Activated CD4-positive, alpha-beta memory T cell treated with anti-CD3 and anti-CD28 coated beads for 36 hours (primary cell): ENCODE measurements around the gene RASL10B. TPM values are rescaled to one million over a fixed set of nuclear protein-coding genes. Genes with fewer than 3 reads are reported as not detected.

ENCODE experiments used
- CTCF ChIA-PET: fragments of 350-600 bp; sonication (Branson Sonifier 250); formaldehyde crosslinking; loops from one replicate; lab custom pipeline; 2021; ENCODE audit warnings: antibody characterized with exemption, inconsistent platforms; lab: Charles Lee
- POLR2A ChIA-PET: fragments of 350-600 bp; sonication (Branson Sonifier 250); formaldehyde crosslinking; loops from one replicate; lab custom pipeline; 2021; ENCODE audit warnings: antibody characterized with exemption; lab: Charles Lee
- DNase-seq: peaks from one replicate; pipeline ENCODE4 v3.0.0-alpha.2; 2020
- H3K27ac Mint-ChIP-seq: one replicate; pipeline ENCODE4 v1.8.0; 2021; ENCODE audit warnings: mixed read lengths
- H3K27me3 Mint-ChIP-seq: one replicate; pipeline ENCODE4 v1.8.0; 2021; ENCODE audit warnings: mixed read lengths
- H3K36me3 Mint-ChIP-seq: one replicate; pipeline ENCODE4 v1.8.0; 2021; ENCODE audit warnings: mixed read lengths
- H3K4me1 Mint-ChIP-seq: one replicate; pipeline ENCODE4 v1.8.0; 2021; ENCODE audit warnings: low read depth, mixed read lengths
- H3K4me3 Mint-ChIP-seq: one replicate; pipeline ENCODE4 v1.8.0; 2021; ENCODE audit warnings: mild to moderate bottlenecking, mixed read lengths
- H3K9me3 Mint-ChIP-seq: one replicate; pipeline ENCODE4 v1.8.0; 2021; ENCODE audit warnings: mixed read lengths
- intact Hi-C: fragments of 100-400 bp; cut with micrococcal nuclease; formaldehyde crosslinking; loops from one replicate; pipeline ENCODE4 v1.15.1; 2023
- total RNA-seq, 2 experiments: library from RNA; stranded (reverse); gene quantifications; one replicate each; pipeline ENCODE4 v1.2.3, GENCODE V29; 2021

RASL10B gene
- total RNA-seq, 2 experiments from 2014 or later = 0.26 to 0.73 TPM

DNA sequence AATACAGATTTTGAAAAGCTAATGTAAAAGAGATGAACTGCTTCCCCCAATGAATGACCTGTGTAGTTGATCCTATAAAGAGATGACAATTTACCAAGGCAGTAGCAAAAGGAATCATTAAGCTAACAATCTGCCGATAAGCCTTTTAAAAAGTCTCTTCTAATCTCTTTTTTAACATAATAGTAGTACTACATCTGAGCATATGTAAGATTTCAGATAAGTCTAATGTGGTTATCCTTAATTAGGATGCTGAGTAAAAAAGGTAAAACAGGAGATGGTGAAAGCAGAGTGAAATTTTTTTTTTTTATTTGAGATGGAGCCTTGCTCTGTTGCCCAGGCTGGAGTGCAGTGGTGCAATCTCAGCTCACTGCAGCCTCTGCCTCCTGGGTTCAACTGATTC is 26.2 kb upstream of the RASL10B start:
- POLR2A ChIA-PET = no interaction called here
- H3K27me3 Mint-ChIP-seq = no peaks in the 10 kb centered on the region
- H3K9me3 Mint-ChIP-seq = peaks cover 3% of the 10 kb centered on the region
- H3K36me3 Mint-ChIP-seq = peaks cover 12% of the 10 kb centered on the region
- no peak for DNase-seq
- H3K4me3 Mint-ChIP-seq = no peak overlapping the region
- H3K27ac Mint-ChIP-seq = no peak overlapping the region
- H3K4me1 Mint-ChIP-seq = peaks cover 27% of the 10 kb centered on the region
- CTCF ChIA-PET = interaction anchor here (0.8 to 1.4 kb wide), 2 partner anchors 42 to 93 kb away, joined by 3 to 4 read pairs; no protein-coding TSS in a partner anchor
- intact Hi-C loops = no loop called here

DNA sequence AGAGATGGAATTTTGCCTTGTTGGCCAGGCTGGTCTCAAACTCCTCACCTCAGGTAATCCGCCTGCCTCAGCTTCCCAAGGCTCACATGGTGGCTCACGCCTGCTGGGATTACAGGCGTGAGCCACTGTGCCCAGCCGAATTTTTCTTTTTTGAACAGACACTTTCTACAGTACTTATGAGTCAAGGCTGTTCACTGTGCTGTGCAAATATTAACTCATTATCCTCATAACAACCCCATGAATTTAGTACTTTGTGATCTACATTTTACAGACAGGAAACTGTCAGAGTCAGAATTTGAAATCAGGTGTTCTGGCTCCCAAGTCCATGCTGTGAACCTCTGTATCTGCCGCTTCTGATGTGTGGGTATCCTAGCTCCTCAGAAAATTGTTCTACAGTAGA is 25.7 kb upstream of the RASL10B start:
- Mint-ChIP-seq H3K9me3 (peaks cover 3% of the 10 kb centered on the region), H3K36me3 (peaks cover 16% of the 10 kb centered on the region), H3K27ac (no peak overlapping the region), H3K4me3 (no peak overlapping the region), H3K4me1 (peaks cover 27% of the 10 kb centered on the region), H3K27me3 (no peaks in the 10 kb centered on the region)
- CTCF ChIA-PET = interaction anchor here (0.8 to 1.4 kb wide), 2 partner anchors 42 to 94 kb away, joined by 3 to 4 read pairs; no protein-coding TSS in a partner anchor
- intact Hi-C loops = no loop called here
- POLR2A ChIA-PET = no interaction called here
- DNase-seq = no peak

GRCh38 chr17:35708149-35708548 is 23.3 kb upstream of the RASL10B start:
- intact Hi-C loops = no loop called here
- no peak for DNase-seq
- CTCF ChIA-PET = interaction anchor here (0.8 kb wide), 1 partner anchor 100 kb away, joined by 3 read pairs; no protein-coding TSS in a partner anchor
- no peaks in the 10 kb centered on the region for H3K9me3 Mint-ChIP-seq
- H3K4me1 Mint-ChIP-seq = peaks cover 36% of the 10 kb centered on the region
- no peaks in the 10 kb centered on the region for H3K27me3 Mint-ChIP-seq
- POLR2A ChIA-PET = no interaction called here
- H3K4me3 Mint-ChIP-seq = no peak overlapping the region
- no peak overlapping the region for H3K27ac Mint-ChIP-seq
- H3K36me3 Mint-ChIP-seq = peaks cover 17% of the 10 kb centered on the region

DNA sequence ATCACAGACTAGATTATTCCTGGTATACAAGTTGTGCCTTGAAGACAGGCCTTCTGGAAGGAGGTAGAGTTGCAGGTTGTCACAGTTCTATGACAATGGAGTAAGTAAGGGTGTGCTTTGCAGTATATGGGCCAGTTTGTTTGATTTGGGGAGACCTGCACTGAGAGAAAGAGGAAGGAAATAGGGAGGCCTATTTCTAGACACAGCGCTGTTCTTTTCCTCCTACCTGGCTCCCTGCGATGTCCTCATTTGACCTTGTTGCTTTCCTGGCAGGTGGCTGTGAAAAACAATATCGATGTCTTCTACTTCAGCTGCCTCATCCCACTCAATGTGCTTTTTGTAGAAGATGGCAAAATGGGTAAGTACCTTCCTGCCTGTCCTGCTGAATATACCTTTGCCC is 22.5 kb upstream of the RASL10B start:
- CTCF ChIA-PET = interaction anchor here (0.5 to 0.8 kb wide), 2 partner anchors 9 to 100 kb away, joined by 3 read pairs; no protein-coding TSS in a partner anchor
- Mint-ChIP-seq H3K27ac (no peak overlapping the region), H3K9me3 (no peaks in the 10 kb centered on the region), H3K27me3 (no peaks in the 10 kb centered on the region), H3K4me1 (peaks cover 36% of the 10 kb centered on the region), H3K4me3 (no peak overlapping the region), H3K36me3 (peaks cover 17% of the 10 kb centered on the region)
- POLR2A ChIA-PET = no interaction called here
- intact Hi-C loops = no loop called here
- no peak for DNase-seq

GRCh38 chr17:35709874-35710273 is 21.6 kb upstream of the RASL10B start:
- Mint-ChIP-seq H3K4me1 (peaks cover 35% of the 10 kb centered on the region), H3K4me3 (no peak overlapping the region), H3K36me3 (peaks cover 17% of the 10 kb centered on the region), H3K27ac (no peak overlapping the region), H3K9me3 (no peaks in the 10 kb centered on the region), H3K27me3 (no peaks in the 10 kb centered on the region)
- CTCF ChIA-PET = interaction anchor here (1.4 to 2.4 kb wide), 2 partner anchors 37 to 54 kb away, joined by 5 read pairs; no protein-coding TSS in a partner anchor
- no peak for DNase-seq
- intact Hi-C loops = no loop called here
- POLR2A ChIA-PET = no interaction called here

DNA sequence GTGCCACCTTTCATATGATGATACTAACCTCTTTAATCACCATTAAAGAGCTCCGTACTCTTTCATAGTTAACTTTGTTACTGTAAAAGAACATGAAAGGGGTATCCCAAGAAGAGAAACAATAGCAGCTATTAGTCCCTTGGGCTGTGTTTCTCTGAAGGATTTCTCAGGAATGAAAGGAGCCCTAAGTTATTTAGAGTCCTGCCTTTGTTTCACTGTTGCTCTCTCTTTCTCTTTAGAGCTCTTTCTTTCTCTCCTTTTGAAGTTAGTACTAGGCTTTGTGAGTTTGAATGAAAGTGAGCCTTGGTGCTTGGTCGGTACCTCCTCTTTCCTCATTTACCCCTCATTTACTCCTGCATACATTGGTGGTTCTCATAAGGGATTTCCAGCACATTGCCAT is 20.5 kb upstream of the RASL10B start:
- no peak overlapping the region for H3K27ac Mint-ChIP-seq
- CTCF ChIA-PET = interaction anchor here (1.1 to 2.4 kb wide), 4 partner anchors 12 to 53 kb away, joined by 3 to 5 read pairs (median 4); partner anchors contain the start of gene RASL10B
- no peaks in the 10 kb centered on the region for H3K27me3 Mint-ChIP-seq
- DNase-seq = no peak
- peaks cover 27% of the 10 kb centered on the region for H3K4me1 Mint-ChIP-seq
- intact Hi-C loops = no loop called here
- H3K4me3 Mint-ChIP-seq = no peak overlapping the region
- POLR2A ChIA-PET = no interaction called here
- no peaks in the 10 kb centered on the region for H3K9me3 Mint-ChIP-seq
- peaks cover 17% of the 10 kb centered on the region for H3K36me3 Mint-ChIP-seq

DNA sequence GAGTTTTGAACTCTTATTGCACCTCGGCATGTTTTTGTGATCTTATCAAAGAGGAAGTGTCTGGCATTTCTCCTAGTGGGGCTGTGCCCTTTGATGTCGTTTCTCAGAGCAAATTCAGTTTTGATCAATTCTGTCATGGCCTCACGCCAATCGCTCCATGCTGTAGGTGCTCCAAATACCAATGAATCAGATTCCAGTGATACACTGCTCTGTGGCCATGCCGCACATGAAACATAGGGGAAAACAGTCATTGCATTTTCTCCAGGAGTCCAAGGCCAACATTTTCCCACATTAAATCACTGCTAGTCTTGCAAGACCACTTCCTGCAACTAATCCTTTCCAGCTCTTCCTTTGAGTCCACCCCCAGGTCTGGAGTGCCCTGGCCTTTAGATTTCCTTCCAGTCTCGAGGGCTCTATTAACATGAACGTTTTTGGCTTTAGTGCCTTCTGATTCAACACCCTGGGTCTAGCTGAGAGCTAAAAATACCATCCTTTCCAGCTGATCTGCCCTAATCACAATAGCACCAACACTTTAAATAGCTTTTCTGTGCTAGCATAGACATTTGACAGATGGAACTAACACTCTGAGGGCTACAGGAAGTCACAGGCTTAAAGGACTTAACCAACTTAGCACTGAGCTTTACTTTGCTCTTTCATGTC is 18.2 kb upstream of the RASL10B start:
- intact Hi-C loops = no loop called here
- no peaks in the 10 kb centered on the region for H3K9me3 Mint-ChIP-seq
- H3K4me3 Mint-ChIP-seq = no peak overlapping the region
- H3K27ac Mint-ChIP-seq = no peak overlapping the region
- CTCF ChIA-PET = interaction anchor here (0.5 to 1.0 kb wide), 2 partner anchors 98 to 100 kb away, joined by 3 to 4 read pairs; no protein-coding TSS in a partner anchor
- peaks cover 35% of the 10 kb centered on the region for H3K36me3 Mint-ChIP-seq
- POLR2A ChIA-PET = no interaction called here
- no peak for DNase-seq
- H3K4me1 Mint-ChIP-seq = peaks cover 21% of the 10 kb centered on the region
- no peaks in the 10 kb centered on the region for H3K27me3 Mint-ChIP-seq

DNA sequence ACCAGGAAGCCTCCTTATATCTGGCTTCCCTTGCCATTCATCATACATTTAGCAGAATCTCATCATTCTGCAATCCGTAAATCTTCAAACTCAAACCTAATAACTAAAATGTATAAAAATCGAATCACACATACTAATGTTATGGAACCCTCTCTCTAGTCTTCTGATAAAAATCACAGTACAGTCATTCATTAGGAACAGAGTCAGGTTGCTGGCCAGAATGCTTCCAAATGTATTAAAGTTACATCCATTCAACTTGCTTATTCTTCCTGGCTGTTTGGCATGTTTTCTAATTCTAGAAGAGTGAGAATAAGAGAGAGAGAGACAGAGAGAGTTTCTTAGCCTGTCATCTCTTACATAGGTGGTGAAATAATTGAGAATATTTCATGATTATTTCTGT is 16.5 kb upstream of the RASL10B start:
- Mint-ChIP-seq H3K36me3 (peaks cover 40% of the 10 kb centered on the region), H3K9me3 (no peaks in the 10 kb centered on the region), H3K4me1 (peaks cover 12% of the 10 kb centered on the region), H3K27ac (no peak overlapping the region), H3K4me3 (no peak overlapping the region), H3K27me3 (no peaks in the 10 kb centered on the region)
- CTCF ChIA-PET = no interaction called here
- DNase-seq = no peak
- POLR2A ChIA-PET = no interaction called here
- intact Hi-C loops = no loop called here

- POLR2A ChIA-PET = interaction anchor here (0.9 kb wide), 1 partner anchor 14 kb away, joined by 3 read pairs; no protein-coding TSS in a partner anchor
- intact Hi-C loops = no loop called here
- CTCF ChIA-PET = interaction anchor here (1.1 to 1.2 kb wide), 2 partner anchors 49 to 80 kb away, joined by 3 to 4 read pairs; partner anchors contain the start of gene MMP28
- Mint-ChIP-seq H3K36me3 (peaks cover 39% of the 10 kb centered on the region), H3K27ac (no peak overlapping the region), H3K27me3 (no peaks in the 10 kb centered on the region), H3K9me3 (no peaks in the 10 kb centered on the region), H3K4me1 (peaks cover 12% of the 10 kb centered on the region), H3K4me3 (no peak overlapping the region)
- DNase-seq = no peak
Measured at GRCh38 chr17:35715416-35715815, 16.0 kb upstream of the RASL10B start.

GRCh38 chr17:35716173-35716572 is 15.3 kb upstream of the RASL10B start:
- H3K4me3 Mint-ChIP-seq = no peak overlapping the region
- ChIA-PET POLR2A (interaction anchor here (0.9 kb wide), 1 partner anchor 14 kb away, joined by 3 read pairs; no protein-coding TSS in a partner anchor), CTCF (interaction anchor here (1.1 to 1.2 kb wide), 2 partner anchors 48 to 79 kb away, joined by 3 to 4 read pairs; partner anchors contain the start of gene MMP28)

DNA sequence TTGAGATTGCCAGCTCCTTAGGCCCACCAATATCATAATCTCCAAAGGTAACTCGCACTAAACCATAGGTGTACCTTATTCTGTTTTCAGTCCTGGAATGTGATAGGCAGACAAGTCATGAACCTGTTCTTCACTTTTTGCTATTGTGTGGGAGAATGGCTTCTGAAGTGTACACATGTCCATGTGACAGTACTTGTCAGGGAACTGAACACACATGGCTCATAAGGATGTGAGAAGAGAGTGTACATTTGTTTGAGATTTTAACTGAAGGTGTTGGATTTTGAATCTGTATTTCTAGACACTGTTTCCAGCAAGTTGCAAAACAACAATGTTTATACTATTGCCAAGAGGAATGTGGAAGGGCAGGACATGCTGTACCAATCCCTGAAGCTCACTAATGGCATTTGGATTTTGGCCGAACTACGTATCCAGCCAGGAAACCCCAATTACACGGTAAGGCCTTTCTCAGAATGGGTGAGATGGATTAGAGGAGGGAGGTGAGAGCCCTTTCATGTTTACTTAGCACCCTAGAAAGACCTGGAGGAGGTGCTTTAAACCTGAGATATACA is 14.5 kb upstream of the RASL10B start:
- intact Hi-C loops = no loop called here
- no peak overlapping the region for H3K27ac Mint-ChIP-seq
- H3K27me3 Mint-ChIP-seq = no peaks in the 10 kb centered on the region
- ChIA-PET POLR2A (no interaction called here), CTCF (interaction anchor here (0.9 kb wide), 1 partner anchor 30 kb away, joined by 4 read pairs; no protein-coding TSS in a partner anchor)
- H3K36me3 Mint-ChIP-seq = peaks cover 35% of the 10 kb centered on the region
- H3K9me3 Mint-ChIP-seq = no peaks in the 10 kb centered on the region
- DNase-seq = no peak
- peaks cover 6% of the 10 kb centered on the region for H3K4me1 Mint-ChIP-seq
- H3K4me3 Mint-ChIP-seq = no peak overlapping the region

More at GRCh38 chr17:35716173-35716572, 15.3 kb upstream of the RASL10B start:
- peaks cover 37% of the 10 kb centered on the region for H3K36me3 Mint-ChIP-seq
- intact Hi-C loops = no loop called here
- H3K27ac Mint-ChIP-seq = no peak overlapping the region
- no peaks in the 10 kb centered on the region for H3K9me3 Mint-ChIP-seq
- no peaks in the 10 kb centered on the region for H3K27me3 Mint-ChIP-seq
- DNase-seq = no peak
- H3K4me1 Mint-ChIP-seq = peaks cover 10% of the 10 kb centered on the region

GRCh38 chr17:35717475-35717874 is 14.0 kb upstream of the RASL10B start:
- CTCF ChIA-PET = interaction anchor here (0.7 to 0.9 kb wide), 3 partner anchors 9 to 46 kb away, joined by 3 to 4 read pairs (median 3); no protein-coding TSS in a partner anchor
- Mint-ChIP-seq H3K4me1 (peaks cover 4% of the 10 kb centered on the region), H3K27ac (no peak overlapping the region), H3K4me3 (no peak overlapping the region), H3K36me3 (peaks cover 37% of the 10 kb centered on the region), H3K27me3 (no peaks in the 10 kb centered on the region), H3K9me3 (no peaks in the 10 kb centered on the region)
- POLR2A ChIA-PET = no interaction called here
- intact Hi-C loops = no loop called here
- DNase-seq = no peak
